ENCODE measurements around the gene TAS2R19.

- TF ChIP-seq GATA2 (IDR thresholded peaks at IDR 0.05; ENCODE audit: low read depth, low read length): no peak
- TF ChIP-seq GATA3 (IDR thresholded peaks at IDR 0.05; ENCODE audit: low read depth, low read length): no peak
These were observed 14.8 kb downstream of the TAS2R19 start for GRCh38 chr12:11007608-11008007.

Measured in SH-SY5Y (cell line).